Activated naive CD4-positive, alpha-beta T cell treated with anti-CD3 and anti-CD28 coated beads for 36 hours (primary cell): ENCODE measurements around the gene HDAC7. TPM values are rescaled to one million over a fixed set of nuclear protein-coding genes. Genes with fewer than 3 reads are reported as not detected.
A peak's percentile ranks its signal among the peaks of the same experiment; 100 is the strongest.

Experiments used
- CTCF ChIA-PET: fragments of 350-600 bp; sonication (Branson Sonifier 250); formaldehyde crosslinking; loops from one replicate; lab custom pipeline; 2021; ENCODE audit warnings: antibody characterized with exemption; lab: Charles Lee
- DNase-seq: peaks from one replicate; pipeline ENCODE4 v3.0.0-alpha.2; 2020
- H3K27ac Mint-ChIP-seq: one replicate; pipeline ENCODE4 v1.8.0; 2021; ENCODE audit warnings: mild to moderate bottlenecking, mixed read lengths
- H3K27me3 Mint-ChIP-seq: one replicate; pipeline ENCODE4 v1.8.0; 2021; ENCODE audit warnings: low read depth, mixed read lengths
- H3K36me3 Mint-ChIP-seq: one replicate; pipeline ENCODE4 v1.8.0; 2021; ENCODE audit warnings: low read depth, mixed read lengths
- H3K4me1 Mint-ChIP-seq: one replicate; pipeline ENCODE4 v1.8.0; 2021; ENCODE audit warnings: low read depth, mixed read lengths
- H3K4me3 Mint-ChIP-seq: one replicate; pipeline ENCODE4 v1.8.0; 2021; ENCODE audit warnings: mild to moderate bottlenecking, moderate library complexity, mixed read lengths
- H3K9me3 Mint-ChIP-seq: one replicate; pipeline ENCODE4 v1.8.0; 2021; ENCODE audit warnings: mixed read lengths
- intact Hi-C: fragments of 100-400 bp; cut with micrococcal nuclease; formaldehyde crosslinking; loops from one replicate; pipeline ENCODE4 v1.15.1; 2023
- total RNA-seq, 2 experiments: library from RNA; stranded (reverse); gene quantifications; one replicate each; pipeline ENCODE4 v1.2.3, GENCODE V29; 2021

HDAC7 gene
- total RNA-seq, 2 experiments from 2014 or later: 272 to 289 TPM

DNA sequence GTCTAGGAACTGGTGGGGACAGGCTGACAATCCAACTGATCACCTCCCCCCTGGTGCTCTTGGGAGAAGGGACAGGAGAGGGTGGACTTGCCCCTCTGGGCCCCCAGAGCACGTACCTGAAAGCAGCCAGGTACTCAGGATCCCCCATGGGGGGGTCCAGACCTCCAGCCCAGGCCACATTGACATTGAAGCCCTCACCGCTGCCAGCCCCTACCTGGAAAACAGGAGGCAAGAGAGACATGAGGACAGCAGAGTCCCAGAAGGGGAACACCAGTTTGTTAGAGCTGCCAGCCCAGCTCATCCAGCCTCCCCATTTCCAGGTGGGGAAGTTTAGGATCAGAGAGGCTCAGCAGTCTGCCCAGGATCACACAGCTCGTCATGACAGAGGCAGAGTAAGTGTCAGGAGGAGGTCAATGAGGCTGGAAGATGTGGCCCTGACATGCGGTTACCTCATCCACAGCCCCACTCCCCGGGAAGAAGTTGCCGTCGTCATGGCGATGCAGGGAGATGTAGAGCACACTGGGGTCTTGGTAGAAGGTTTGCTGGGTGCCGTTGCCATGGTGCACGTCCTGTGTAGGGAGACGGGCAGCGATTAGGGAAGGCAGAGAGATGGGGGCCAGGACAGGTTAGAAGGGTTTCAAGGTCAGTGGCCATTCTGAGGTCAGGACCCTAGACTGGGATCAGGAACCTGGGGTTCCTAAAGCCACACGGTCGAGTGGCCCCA is 31.9 kb downstream of the HDAC7 start:
- peak overlapping the region; percentile 86 for H3K27ac Mint-ChIP-seq

GRCh38 chr12:47786662-47787280 is 32.9 kb downstream of the HDAC7 start:
- Mint-ChIP-seq H3K4me3 (no peak overlapping the region), H3K36me3 (peaks cover 48% of the 10 kb centered on the region)

More for the DNA sequence above, 31.9 kb downstream of the HDAC7 start:
- H3K36me3 Mint-ChIP-seq: peaks cover 57% of the 10 kb centered on the region
- H3K4me3 Mint-ChIP-seq: no peak overlapping the region
- peaks cover 31% of the 10 kb centered on the region for H3K4me1 Mint-ChIP-seq
- H3K27me3 Mint-ChIP-seq: no peaks in the 10 kb centered on the region
- CTCF ChIA-PET: interaction anchor here (0.6 to 3.7 kb wide), 9 partner anchors 8 to 133 kb away, joined by 3 to 21 read pairs (median 4); no protein-coding TSS in a partner anchor
- intact Hi-C loops: no loop called here
- H3K9me3 Mint-ChIP-seq: no peaks in the 10 kb centered on the region
- no peak for DNase-seq

DNA sequence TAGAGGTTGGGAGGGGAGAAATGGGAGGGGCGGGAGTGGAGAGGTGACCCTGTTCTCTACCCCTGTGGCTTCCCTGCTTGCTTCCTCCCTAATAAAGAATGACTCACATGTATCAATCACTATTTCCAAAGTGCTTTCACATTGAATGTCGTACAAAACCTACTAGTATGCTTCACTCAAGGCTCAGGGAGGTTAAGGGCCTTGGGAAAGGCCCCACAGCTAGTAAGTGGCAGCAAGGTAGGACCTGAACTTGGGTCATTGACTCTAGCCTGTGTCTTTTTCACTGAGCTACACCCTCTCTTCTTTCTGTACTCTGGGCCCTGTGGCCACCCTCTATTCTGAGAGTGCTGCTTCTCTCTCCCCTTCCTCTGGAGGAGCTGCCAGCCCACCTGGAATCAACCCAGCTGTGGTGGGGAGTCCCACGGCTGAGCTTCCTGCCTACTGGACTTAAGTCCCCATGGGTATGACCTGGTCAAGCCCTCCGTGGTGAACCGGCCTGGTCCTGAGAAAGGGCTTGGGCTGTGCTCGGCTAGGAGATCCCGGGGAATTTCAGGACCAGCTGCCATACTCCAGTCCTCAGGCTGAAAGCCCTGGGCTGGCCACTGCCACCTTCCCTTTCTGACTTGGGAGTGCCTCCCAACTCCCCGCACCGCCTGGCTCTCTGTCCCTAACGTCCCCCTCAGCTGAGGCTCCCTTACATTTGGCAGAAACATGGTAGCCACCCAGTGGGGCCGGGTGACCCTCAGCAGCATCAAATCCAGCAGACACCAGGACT is 33.6 kb downstream of the HDAC7 start:
- CTCF ChIA-PET: interaction anchor here (0.9 to 3.5 kb wide), 11 partner anchors 9 to 69 kb away, joined by 3 to 21 read pairs (median 4); partner anchors contain the start of gene SLC48A1

More at GRCh38 chr12:47786662-47787280, 32.9 kb downstream of the HDAC7 start:
- peak overlapping the region; percentile 86 for H3K27ac Mint-ChIP-seq
- DNase-seq: no peak
- no peaks in the 10 kb centered on the region for H3K27me3 Mint-ChIP-seq
- intact Hi-C loops: no loop called here
- H3K4me1 Mint-ChIP-seq: peaks cover 33% of the 10 kb centered on the region
- H3K9me3 Mint-ChIP-seq: no peaks in the 10 kb centered on the region
- CTCF ChIA-PET: interaction anchor here (0.9 to 3.5 kb wide), 10 partner anchors 10 to 69 kb away, joined by 3 to 21 read pairs (median 4); partner anchors contain the start of gene SLC48A1

DNA sequence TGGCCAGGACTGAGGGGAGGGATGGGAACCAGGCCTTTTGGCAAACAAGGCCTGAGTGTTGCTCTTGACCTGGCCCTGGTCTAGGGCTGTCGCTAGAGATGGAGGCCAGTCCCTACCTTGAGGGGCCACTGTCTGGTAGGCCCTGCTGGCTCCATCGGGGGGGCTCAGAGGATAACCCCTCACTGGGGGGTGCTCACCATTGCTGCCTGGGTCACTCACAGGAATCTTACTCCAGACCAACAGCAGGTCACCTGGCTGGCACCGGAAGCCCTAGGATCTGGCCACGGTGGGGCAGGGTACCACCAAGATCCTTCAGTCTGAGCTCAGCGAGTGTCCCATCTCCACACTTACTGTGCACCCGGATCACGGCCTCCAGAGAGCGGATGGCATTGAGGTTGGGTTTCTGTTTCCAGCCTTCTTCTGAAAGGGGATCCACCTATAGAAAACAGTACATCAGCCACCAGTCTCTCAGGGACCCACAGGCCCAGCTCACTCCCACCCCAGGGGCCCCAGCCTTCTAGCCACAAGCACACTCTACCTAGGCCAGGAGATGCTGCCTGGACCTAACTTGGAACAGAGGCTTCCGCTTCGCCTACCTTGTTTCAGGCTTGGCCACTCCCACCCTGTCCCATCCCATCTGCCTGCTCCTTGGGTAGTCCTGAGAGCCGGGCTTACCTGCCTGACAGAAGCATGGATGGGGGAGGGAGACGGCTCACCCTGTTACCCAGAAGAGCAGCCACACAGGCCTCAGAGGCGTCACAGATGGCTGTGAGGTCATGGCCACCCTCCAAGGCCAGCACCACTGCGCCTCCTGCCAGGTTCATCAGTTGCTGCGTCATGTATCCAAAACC is 34.4 kb downstream of the HDAC7 start:
- Mint-ChIP-seq H3K27ac (peak overlapping the region; percentile 86), H3K9me3 (no peaks in the 10 kb centered on the region), H3K4me1 (peaks cover 33% of the 10 kb centered on the region), H3K4me3 (no peak overlapping the region), H3K36me3 (peaks cover 38% of the 10 kb centered on the region), H3K27me3 (no peaks in the 10 kb centered on the region)
- CTCF ChIA-PET: interaction anchor here (0.9 to 3.5 kb wide), 9 partner anchors 8 to 68 kb away, joined by 3 to 21 read pairs (median 5); partner anchors contain the start of gene SLC48A1
- intact Hi-C loops: no loop called here
- DNase-seq: no peak

More for the DNA sequence above, 33.6 kb downstream of the HDAC7 start:
- Mint-ChIP-seq H3K4me3 (no peak overlapping the region), H3K4me1 (peaks cover 33% of the 10 kb centered on the region), H3K9me3 (no peaks in the 10 kb centered on the region), H3K27me3 (no peaks in the 10 kb centered on the region), H3K36me3 (peaks cover 46% of the 10 kb centered on the region), H3K27ac (peak overlapping the region; percentile 86)
- no peak for DNase-seq
- intact Hi-C loops: no loop called here

- no peak for DNase-seq
- Mint-ChIP-seq H3K4me3 (no peak overlapping the region), H3K4me1 (peaks cover 36% of the 10 kb centered on the region), H3K36me3 (peaks cover 35% of the 10 kb centered on the region), H3K27ac (peak overlapping the region; percentile 86), H3K9me3 (no peaks in the 10 kb centered on the region), H3K27me3 (no peaks in the 10 kb centered on the region)
- CTCF ChIA-PET: interaction anchor here (0.9 to 20.0 kb wide), 6 partner anchors 17 to 55 kb away, joined by 5 to 728 read pairs (median 12); no protein-coding TSS in a partner anchor
- intact Hi-C loops: no loop called here
Observed at GRCh38 chr12:47783821-47784819, 35.6 kb downstream of the HDAC7 start.

GRCh38 chr12:47783024-47783755 is 36.5 kb downstream of the HDAC7 start:
- H3K4me3 Mint-ChIP-seq: no peak overlapping the region
- intact Hi-C loops: no loop called here
- H3K27me3 Mint-ChIP-seq: no peaks in the 10 kb centered on the region
- peaks cover 38% of the 10 kb centered on the region for H3K4me1 Mint-ChIP-seq
- DNase-seq: no peak
- H3K27ac Mint-ChIP-seq: peak overlapping the region; percentile 50
- CTCF ChIA-PET: interaction anchor here (0.8 to 20.0 kb wide), 3 partner anchors 19 to 55 kb away, joined by 3 to 728 read pairs (median 5); no protein-coding TSS in a partner anchor
- H3K36me3 Mint-ChIP-seq: peaks cover 28% of the 10 kb centered on the region
- no peaks in the 10 kb centered on the region for H3K9me3 Mint-ChIP-seq

DNA sequence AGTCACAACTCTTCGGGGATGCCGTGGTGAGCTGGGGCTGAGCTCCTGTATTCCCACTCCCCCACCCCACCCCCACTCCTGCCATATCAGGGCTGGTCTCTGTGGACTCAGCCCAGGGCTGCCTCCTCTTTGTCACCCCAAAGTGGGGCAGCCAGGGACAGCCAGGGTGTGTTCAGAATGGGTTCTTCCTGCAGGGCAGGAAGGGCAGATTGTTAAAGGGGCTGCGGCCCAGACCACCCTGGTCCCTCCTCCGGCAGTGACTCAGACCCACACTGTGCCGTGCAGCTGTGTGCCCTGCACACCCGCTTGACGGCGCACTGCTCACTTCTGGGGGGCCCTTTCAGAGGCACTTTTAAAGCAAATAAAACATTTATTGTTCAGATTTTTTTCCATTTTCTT is 37.3 kb downstream of the HDAC7 start:
- no peaks in the 10 kb centered on the region for H3K9me3 Mint-ChIP-seq
- H3K27ac Mint-ChIP-seq: peak overlapping the region; percentile 82
- H3K27me3 Mint-ChIP-seq: no peaks in the 10 kb centered on the region
- intact Hi-C loops: no loop called here
- no peak overlapping the region for H3K4me3 Mint-ChIP-seq
- CTCF ChIA-PET: interaction anchor here (1.1 to 20.0 kb wide), 5 partner anchors 10 to 66 kb away, joined by 5 to 728 read pairs (median 70); partner anchors contain the start of gene SLC48A1
- H3K4me1 Mint-ChIP-seq: peaks cover 31% of the 10 kb centered on the region
- peak; percentile 31 for DNase-seq
- peaks cover 20% of the 10 kb centered on the region for H3K36me3 Mint-ChIP-seq

GRCh38 chr12:47781479-47782371 is 38.0 kb downstream of the HDAC7 start:
- H3K9me3 Mint-ChIP-seq: no peaks in the 10 kb centered on the region
- intact Hi-C loops: no loop called here
- no peak for DNase-seq
- peaks cover 28% of the 10 kb centered on the region for H3K4me1 Mint-ChIP-seq
- CTCF ChIA-PET: interaction anchor here (0.7 to 20.0 kb wide), 8 partner anchors 7 to 85 kb away, joined by 3 to 728 read pairs (median 38); partner anchors contain the start of gene SLC48A1
- H3K36me3 Mint-ChIP-seq: peaks cover 13% of the 10 kb centered on the region
- no peaks in the 10 kb centered on the region for H3K27me3 Mint-ChIP-seq
- peak overlapping the region; percentile 82 for H3K27ac Mint-ChIP-seq
- peak overlapping the region; percentile 4 for H3K4me3 Mint-ChIP-seq

- H3K27ac Mint-ChIP-seq: peak overlapping the region; percentile 18
- CTCF ChIA-PET: interaction anchor here (0.6 to 20.0 kb wide), 11 partner anchors 9 to 403 kb away, joined by 3 to 728 read pairs (median 10); partner anchors contain the start of gene CCDC184
- peaks cover 26% of the 10 kb centered on the region for H3K4me1 Mint-ChIP-seq
- H3K9me3 Mint-ChIP-seq: no peaks in the 10 kb centered on the region
- H3K36me3 Mint-ChIP-seq: peaks cover 5% of the 10 kb centered on the region
- intact Hi-C loops: loop anchor here (1.0 to 5.0 kb wide), 5 partner anchors 38 to 183 kb away; partner anchors contain the start of gene TMEM106C
- H3K4me3 Mint-ChIP-seq: no peak overlapping the region
- no peak for DNase-seq
- no peaks in the 10 kb centered on the region for H3K27me3 Mint-ChIP-seq
Observed at GRCh38 chr12:47779943-47780504, 39.7 kb downstream of the HDAC7 start.
